Measurements from ENCODE around the gene CXCR5. TPM values are rescaled to one million over a fixed set of nuclear protein-coding genes. Genes with fewer than 3 reads are reported as not detected.
"Not testable (repeated sequence)": the region's sequence is repeated elsewhere in the genome, so short reads cannot be mapped to it uniquely, and the experiment has no call there.

CXCR5 gene
- total RNA-seq, 6 experiments from 2014 or later, result 0.07 TPM; not detected in 4

DNA sequence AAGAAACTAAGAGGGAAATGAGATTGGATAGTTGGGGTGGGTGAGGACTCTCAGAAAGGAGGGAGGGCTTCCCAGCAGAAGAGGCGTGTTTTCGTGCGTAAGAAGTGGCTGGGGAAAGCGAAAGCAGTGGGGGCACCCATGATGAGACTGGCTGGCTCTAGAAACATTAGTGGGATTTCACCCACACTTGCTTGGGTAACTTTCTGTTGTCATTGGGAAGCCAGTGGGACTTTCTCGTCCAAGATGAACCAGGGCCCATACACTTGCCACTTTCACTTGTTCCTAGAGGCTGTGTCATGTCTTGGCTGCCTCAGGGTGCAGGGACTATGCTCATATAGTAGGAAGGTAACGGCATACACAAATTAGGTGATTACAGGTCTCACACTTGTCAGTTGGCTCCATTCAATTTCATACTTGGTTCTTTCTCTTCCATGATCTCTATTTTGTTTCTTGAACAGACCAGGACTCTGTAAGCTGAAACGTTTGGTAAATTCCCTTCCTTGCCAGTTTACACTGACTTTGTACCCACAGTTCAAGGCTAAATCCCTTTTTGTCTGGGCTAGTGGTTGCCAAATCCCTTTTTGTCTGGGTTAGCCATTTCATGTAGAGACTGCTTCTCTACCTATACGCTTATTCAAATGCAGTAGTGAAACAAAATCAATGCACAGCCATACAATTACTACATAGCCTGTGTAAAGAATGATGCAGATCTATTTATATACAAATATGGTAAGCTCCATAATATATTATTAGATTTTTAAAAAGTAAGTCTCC is 42.0 kb upstream of the CXCR5 start:
- H3K4me1 ChIP-seq, result peaks cover 0 to 38% (median 8%) of the 10 kb centered on the region in 4 donors
- H3K9me3 ChIP-seq, result no peaks in the 10 kb centered on the region
- TF ChIP-seq POLR2A (IDR thresholded peaks at IDR 0.05), result no peak
- TF ChIP-seq, protein P1, sequence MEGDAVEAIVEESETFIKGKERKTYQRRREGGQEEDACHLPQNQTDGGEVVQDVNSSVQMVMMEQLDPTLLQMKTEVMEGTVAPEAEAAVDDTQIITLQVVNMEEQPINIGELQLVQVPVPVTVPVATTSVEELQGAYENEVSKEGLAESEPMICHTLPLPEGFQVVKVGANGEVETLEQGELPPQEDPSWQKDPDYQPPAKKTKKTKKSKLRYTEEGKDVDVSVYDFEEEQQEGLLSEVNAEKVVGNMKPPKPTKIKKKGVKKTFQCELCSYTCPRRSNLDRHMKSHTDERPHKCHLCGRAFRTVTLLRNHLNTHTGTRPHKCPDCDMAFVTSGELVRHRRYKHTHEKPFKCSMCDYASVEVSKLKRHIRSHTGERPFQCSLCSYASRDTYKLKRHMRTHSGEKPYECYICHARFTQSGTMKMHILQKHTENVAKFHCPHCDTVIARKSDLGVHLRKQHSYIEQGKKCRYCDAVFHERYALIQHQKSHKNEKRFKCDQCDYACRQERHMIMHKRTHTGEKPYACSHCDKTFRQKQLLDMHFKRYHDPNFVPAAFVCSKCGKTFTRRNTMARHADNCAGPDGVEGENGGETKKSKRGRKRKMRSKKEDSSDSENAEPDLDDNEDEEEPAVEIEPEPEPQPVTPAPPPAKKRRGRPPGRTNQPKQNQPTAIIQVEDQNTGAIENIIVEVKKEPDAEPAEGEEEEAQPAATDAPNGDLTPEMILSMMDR (IDR thresholded peaks at IDR 0.05), result no peak
- no peaks in the 10 kb centered on the region for H3K36me3 ChIP-seq
- H3K4me3 ChIP-seq, result peak overlapping the region in 1 of 3 donors; percentile 4
- intact Hi-C loops (cut with DNase I), result no loop called here
- ATAC-seq (peak; percentile 68 to 89 (median 75)), DNase-seq (peak in 1 of 3 donors; percentile 58)
- H3K27me3 ChIP-seq, result no peaks in the 10 kb centered on the region
- H3K27ac ChIP-seq, result peak overlapping the region in 2 of 3 donors; percentile 80 to 83
- WGBS (ENCODE audit: insufficient coverage, low coverage, low lambda C conversion rate, missing lambda C conversion rate), result 44% methylated on average over 8 of the region's 8 CpGs

GRCh38 chr11:118842369-118842768 is 41.3 kb upstream of the CXCR5 start:
- H3K27me3 ChIP-seq, result no peaks in the 10 kb centered on the region
- DNase-seq (no peak), ATAC-seq (peak in 1 of 4 donors; percentile 44)
- 31% methylated on average over 2 of the region's 2 CpGs for WGBS (ENCODE audit: insufficient coverage, low coverage, low lambda C conversion rate, missing lambda C conversion rate)
- peak overlapping the region in 1 of 3 donors; percentile 80 for H3K27ac ChIP-seq
- intact Hi-C loops (cut with DNase I), result no loop called here
- no peak for TF ChIP-seq POLR2A (IDR thresholded peaks at IDR 0.05)
- TF ChIP-seq, protein P1 (IDR thresholded peaks at IDR 0.05), result no peak
- H3K36me3 ChIP-seq, result no peaks in the 10 kb centered on the region
- H3K4me1 ChIP-seq, result peaks cover 0 to 38% (median 8%) of the 10 kb centered on the region in 4 donors
- H3K9me3 ChIP-seq, result no peaks in the 10 kb centered on the region
- no peak overlapping the region for H3K4me3 ChIP-seq

GRCh38 chr11:118842843-118843242 is 40.8 kb upstream of the CXCR5 start:
- H3K27me3 ChIP-seq; H3K9me3 ChIP-seq; H3K36me3 ChIP-seq; H3K27ac ChIP-seq; DNase-seq; ATAC-seq; H3K4me3 ChIP-seq; intact Hi-C loops (cut with DNase I): not testable (repeated sequence)
- WGBS (ENCODE audit: insufficient coverage, low coverage, low lambda C conversion rate, missing lambda C conversion rate), result 79% methylated on average over 4 of the region's 7 CpGs
- H3K4me1 ChIP-seq, result peaks cover 0 to 38% (median 8%) of the 10 kb centered on the region in 4 donors

- no peak for ATAC-seq
- Histone ChIP-seq H3K4me1 (peaks cover 0 to 35% (median 7%) of the 10 kb centered on the region in 4 donors), H3K4me3 (no peak overlapping the region), H3K36me3 (no peaks in the 10 kb centered on the region), H3K9me3 (no peaks in the 10 kb centered on the region), H3K27ac (no peak overlapping the region), H3K27me3 (no peaks in the 10 kb centered on the region)
- DNase-seq, result no peak
- TF ChIP-seq POLR2A (IDR thresholded peaks at IDR 0.05), result no peak
- TF ChIP-seq, protein P1 (IDR thresholded peaks at IDR 0.05), result no peak
- intact Hi-C loops (cut with DNase I), result no loop called here
- WGBS (ENCODE audit: insufficient coverage, low coverage, low lambda C conversion rate, missing lambda C conversion rate), result 80% methylated on average over 1 of the region's 2 CpGs
Observed at GRCh38 chr11:118843565-118843964, 40.1 kb upstream of the CXCR5 start.

DNA sequence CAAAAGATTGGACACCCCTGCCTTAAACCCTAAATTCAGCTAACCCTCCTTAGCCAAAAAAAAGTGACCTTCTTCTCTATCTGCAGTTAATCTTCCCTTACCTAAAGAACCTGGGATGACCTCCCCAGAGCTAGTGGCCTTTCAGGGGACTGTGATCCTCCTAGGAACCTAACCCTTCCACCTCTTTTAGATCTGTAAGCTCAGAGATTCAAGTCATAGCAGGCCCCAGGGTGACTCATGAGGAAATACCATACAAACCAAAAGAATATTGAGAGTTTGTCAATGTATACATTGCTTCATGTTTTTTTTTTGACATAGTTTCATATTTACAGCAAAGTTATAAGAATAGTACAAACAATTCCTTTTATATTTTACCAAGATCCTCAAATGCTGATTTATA is 38.3 kb upstream of the CXCR5 start:
- ATAC-seq (no peak), DNase-seq (no peak)
- no peak overlapping the region for H3K4me3 ChIP-seq
- no peaks in the 10 kb centered on the region for H3K27me3 ChIP-seq
- TF ChIP-seq POLR2A (IDR thresholded peaks at IDR 0.05), result no peak
- TF ChIP-seq, protein P1 (IDR thresholded peaks at IDR 0.05), result no peak
- H3K27ac ChIP-seq, result no peak overlapping the region
- intact Hi-C loops (cut with DNase I), result no loop called here
- no peaks in the 10 kb centered on the region for H3K9me3 ChIP-seq
- H3K36me3 ChIP-seq, result no peaks in the 10 kb centered on the region
- H3K4me1 ChIP-seq, result peaks cover 0 to 23% (median 6%) of the 10 kb centered on the region in 4 donors
